Stimulated activated CD4-positive, alpha-beta T cell treated with anti-CD3 and anti-CD28 coated beads, TNF-alpha, amount 100 ng/mL, for 4 hours (primary cell): Measurements from ENCODE around the gene ARHGAP10.
"Not testable (repeated sequence)": the region's sequence is repeated elsewhere in the genome, so short reads cannot be mapped to it uniquely, and the experiment has no call there.

Experiments used
- DNase-seq, 3 experiments: peaks; one replicate each; pipeline ENCODE4 v3.0.0-alpha.2; 2020; ENCODE audit warnings: low read depth in 3 of 3

Gene ARHGAP10

GRCh38 chr4:147847751-147848590, 116.1 kb downstream of the ARHGAP10 start:
- no peak for DNase-seq

GRCh38 chr4:147848634-147849033, 116.7 kb downstream of the ARHGAP10 start:
- no peak for DNase-seq

GRCh38 chr4:147851135-147851534, 119.2 kb downstream of the ARHGAP10 start:
- DNase-seq = no peak

GRCh38 chr4:147853706-147854105, 121.8 kb downstream of the ARHGAP10 start:
- no peak for DNase-seq

- no peak for DNase-seq
Measured at GRCh38 chr4:147854154-147854553, 122.3 kb downstream of the ARHGAP10 start.

- DNase-seq = no peak
Measured at GRCh38 chr4:147855571-147856009, 123.7 kb downstream of the ARHGAP10 start.

- DNase-seq = no peak
Measured at GRCh38 chr4:147860960-147861359, 129.1 kb downstream of the ARHGAP10 start.

- no peak for DNase-seq
Measured at GRCh38 chr4:147862043-147862692, 130.3 kb downstream of the ARHGAP10 start.

GRCh38 chr4:147863111-147863747, 131.3 kb downstream of the ARHGAP10 start:
- no peak for DNase-seq

GRCh38 chr4:147863808-147864472, 132.1 kb downstream of the ARHGAP10 start:
- no peak for DNase-seq

- DNase-seq = no peak
Measured at GRCh38 chr4:147864607-147865006, 132.7 kb downstream of the ARHGAP10 start.

GRCh38 chr4:147865926-147866325, 134.0 kb downstream of the ARHGAP10 start:
- DNase-seq = no peak

- peak; percentile 76 to 89 (median 80) for DNase-seq
Measured at GRCh38 chr4:147866532-147867271, 134.8 kb downstream of the ARHGAP10 start.

GRCh38 chr4:147874109-147874508, 142.2 kb downstream of the ARHGAP10 start:
- no peak for DNase-seq

- no peak for DNase-seq
Measured at GRCh38 chr4:147877308-147877771, 145.5 kb downstream of the ARHGAP10 start.

- DNase-seq = no peak
Measured at GRCh38 chr4:147879676-147880075, 147.8 kb downstream of the ARHGAP10 start.

- DNase-seq = no peak
Measured at GRCh38 chr4:147880511-147880910, 148.6 kb downstream of the ARHGAP10 start.

- DNase-seq = no peak
Measured at GRCh38 chr4:147884536-147884935, 152.6 kb downstream of the ARHGAP10 start.

GRCh38 chr4:147885216-147885615, 153.3 kb downstream of the ARHGAP10 start:
- not testable (repeated sequence) for DNase-seq

- no peak for DNase-seq
Measured at GRCh38 chr4:147891476-147892115, 159.7 kb downstream of the ARHGAP10 start.

- DNase-seq = no peak
Measured at GRCh38 chr4:147899512-147899911, 167.6 kb downstream of the ARHGAP10 start.
